HG03159 (cell line): ENCODE results near the gene LRRC28.

ENCODE experiments used
- ATAC-seq: cut with Tn5 transposase; IDR thresholded peaks from one replicate; pipeline ENCODE4 v1.9.1; 2021; ENCODE audit warnings: mild to moderate bottlenecking, moderate library complexity; ENCODE audit not compliant: unreplicated experiment

The LRRC28 gene

DNA sequence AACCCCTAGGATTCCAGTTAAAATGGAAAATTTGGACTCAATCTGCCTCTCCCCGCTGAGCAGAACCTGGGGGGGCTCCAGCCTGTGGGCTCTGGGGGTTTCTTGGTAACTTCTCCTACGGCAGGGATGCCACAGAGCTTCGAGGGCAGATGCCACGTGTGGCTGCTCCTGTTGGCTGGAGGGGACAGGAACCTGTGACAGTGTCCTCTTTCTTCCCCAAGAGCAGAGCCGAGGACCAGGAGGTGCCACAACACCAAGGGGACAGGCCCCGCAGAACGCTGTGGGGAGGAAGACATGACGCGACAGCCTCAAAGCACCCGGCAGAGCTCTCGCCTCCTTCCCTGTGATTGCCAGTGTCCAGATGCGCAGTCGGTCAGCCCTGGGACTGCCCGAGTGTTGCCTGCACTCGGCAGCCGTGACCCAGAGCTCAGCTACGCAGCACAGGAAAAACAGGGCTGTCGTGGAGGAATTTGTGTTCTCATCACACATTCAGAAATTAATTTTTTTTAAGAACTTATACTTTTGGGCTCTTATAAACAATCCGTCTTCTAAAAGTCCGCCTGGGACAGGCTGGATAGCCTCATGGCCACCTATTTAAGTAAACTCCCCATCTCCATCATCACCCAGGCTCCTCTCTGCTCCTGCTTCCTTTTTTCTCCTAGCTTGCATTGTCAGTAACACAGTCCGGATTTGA is 182.6 kb downstream of the LRRC28 start:
- no peak for ATAC-seq

DNA sequence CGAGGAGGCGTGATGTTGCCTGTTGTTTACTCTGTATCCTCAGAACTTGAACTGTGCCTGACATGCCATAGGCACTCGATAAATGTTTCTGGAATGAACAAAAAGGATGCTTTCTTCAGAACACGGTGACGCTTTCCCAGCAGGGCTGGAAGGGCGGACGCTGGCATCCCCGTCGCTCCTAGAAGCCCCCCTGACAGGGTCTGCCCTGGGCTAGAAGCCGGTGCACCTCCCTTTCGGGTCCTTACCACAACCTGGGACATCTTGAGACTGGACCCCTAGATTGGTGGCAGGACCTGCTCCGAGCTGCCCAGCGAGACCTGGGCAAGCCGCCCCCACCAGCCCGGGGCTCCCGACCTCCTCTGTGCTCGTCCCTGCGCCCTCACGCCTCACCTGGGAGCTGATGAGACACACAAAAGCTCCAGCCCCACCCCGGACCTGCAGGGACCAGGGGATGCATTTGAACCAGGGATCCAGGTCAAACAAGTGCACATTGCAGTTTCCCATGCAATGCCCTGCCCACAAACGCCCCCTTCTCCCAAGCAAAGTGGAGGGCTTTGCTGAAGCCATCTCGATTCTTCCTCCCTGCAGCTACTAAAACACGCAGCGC is 183.3 kb downstream of the LRRC28 start:
- no peak for ATAC-seq

DNA sequence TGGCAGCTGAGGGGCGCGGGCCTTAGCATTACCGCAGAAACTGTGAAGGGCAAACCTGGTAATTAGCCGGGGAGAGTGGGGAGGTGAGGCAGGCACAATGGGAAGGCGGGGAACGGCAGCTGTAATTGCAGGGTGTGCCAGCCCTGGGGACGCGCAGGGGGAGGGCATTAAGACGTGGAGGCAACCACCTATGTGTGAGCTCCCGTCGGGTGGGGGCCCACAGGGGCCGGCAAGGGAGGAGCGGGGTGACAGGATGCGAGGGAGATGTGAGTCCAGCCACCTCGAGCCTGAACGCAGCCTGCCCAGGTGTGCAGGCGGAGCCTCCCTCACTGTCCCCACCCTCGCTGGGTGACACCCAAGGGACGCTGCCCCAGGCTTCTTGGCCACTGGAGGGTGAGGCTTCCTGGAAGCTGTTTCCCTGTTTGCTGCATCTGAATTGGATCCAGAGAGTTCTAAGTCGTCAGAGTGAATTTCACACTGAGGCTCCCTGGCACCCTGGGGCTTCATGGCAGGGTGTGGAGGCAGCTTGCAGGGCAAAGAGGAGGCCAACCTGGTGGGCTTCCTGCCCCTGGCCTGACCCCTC is 183.9 kb downstream of the LRRC28 start:
- no peak for ATAC-seq

DNA sequence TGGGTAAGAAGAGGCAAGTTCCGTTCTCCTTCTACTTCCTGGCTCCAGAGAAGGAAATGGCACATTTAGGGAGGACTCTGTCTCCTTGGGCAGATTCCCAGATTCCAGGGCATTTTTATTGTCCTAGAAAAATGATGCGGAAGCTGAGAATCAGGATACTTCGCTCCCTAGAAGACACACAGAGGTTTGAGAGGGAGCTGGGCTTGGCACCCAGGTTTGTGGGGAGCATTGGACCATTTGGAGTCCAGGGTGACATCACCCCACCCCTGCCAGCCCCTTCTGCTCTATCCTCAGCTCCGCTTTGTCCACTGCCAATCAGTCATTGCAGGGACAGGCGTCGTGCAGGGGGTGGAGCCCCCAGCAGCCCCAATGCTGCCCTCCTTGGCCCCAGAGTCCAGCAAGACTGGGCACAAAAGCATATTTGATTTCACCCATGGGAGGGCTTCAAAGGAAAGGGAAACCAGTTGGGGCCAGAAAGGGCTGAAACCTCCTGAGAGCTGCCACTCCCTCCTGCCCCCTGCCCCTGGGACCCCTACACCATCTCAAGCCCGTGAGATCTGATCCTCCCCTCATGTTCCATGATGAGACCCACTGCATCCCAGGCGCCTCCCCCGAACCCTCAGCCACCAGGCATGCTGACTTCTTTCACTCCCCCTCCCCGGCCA is 184.7 kb downstream of the LRRC28 start:
- no peak for ATAC-seq

DNA sequence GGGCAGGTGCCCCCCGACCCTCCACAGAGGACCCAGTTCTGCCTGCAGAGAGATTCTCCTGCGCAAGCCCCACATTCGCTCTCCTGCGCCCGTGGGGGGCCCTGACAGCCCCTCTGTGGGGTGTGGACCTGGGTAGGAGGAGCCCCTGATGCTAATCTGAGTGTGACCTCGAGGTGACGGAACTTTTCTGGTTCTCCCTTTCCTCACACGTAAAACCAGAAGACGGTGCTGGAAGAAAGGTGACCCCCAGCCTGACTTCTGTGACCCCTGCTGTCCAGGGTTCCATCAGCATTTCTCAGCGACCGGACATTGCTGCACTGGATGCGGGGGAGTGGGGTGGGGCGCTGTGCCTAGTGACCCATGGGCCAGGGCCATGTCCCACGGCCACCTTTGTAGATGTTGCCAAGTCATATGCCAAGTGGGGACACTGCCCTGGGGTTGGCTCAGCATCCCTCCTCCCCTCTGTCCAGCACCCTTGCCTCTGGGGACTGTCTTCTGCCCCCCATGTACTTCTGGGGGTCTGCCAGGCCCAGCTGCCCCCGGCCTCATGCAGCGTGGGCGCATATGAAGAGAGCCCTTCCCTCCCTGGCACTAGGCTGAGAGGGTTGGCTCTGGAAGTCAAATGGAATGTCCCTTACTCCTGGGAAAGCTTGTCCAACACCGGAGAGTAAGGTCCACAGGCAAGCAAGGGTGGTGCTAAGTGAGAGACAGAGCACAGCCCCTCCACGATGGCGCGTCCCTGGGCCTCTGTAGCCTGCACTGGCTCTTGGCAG is 185.4 kb downstream of the LRRC28 start:
- no peak for ATAC-seq

DNA sequence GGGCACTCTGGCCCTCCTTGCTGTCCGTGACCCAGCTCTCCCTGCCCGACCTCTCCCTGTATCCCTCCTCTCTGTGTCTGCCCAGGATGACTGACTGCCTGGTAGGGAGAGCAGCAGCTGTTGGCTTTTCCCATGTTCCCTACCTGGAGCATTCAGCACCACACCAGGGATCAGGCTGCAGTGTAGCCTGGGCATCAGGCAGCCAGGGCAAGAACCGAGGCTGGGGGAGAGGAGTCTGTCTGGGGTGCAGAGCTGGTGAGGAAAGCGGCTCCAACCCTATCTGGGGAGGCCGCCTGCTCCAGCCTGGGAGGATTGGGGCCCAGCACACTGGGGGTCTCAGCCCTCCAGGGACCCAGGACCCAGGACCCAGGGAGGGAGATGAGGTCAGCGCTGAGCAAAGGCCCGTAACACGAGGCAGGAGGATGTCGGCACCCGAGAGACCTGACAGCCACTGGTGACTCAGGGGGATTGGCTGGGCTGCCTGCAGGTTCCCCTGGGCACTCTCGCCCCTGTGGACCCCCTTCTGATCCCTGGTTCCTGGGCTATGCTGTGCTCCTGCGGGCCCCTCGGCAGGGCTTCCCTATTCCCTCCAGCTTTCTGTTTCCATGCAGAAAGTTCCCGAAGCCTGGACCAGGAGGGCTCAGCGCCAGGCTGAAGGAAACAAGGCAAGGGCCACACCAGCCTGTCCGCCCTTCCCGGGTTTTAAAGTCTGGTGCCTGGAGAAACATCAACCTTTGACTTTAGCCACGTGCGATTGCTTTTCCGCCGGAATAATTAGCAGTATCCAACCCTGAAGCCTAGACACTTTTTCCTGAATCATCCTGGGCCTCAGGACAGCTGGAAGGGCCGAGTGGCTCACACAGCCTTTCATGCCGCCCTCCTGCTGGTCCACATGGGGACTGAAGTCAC is 186.3 kb downstream of the LRRC28 start:
- ATAC-seq, result no peak

DNA sequence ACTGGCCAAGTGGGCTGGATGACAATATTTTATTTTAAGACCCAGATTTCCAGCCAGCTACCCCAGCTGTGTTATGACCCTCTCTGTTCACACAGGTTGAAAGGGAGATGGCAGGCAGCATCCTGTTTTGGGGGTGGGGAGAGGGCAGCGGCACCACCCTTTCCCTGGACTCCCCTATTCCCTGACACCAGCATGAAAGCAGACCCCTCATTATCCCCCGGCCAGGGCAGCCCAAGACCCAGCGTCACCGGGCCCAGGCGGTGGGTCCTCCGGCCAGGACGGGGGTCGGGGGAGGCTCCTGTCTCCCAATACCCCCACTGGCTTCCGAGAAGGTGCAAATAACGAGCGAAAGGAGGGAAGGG is 186.9 kb downstream of the LRRC28 start:
- no peak for ATAC-seq

DNA sequence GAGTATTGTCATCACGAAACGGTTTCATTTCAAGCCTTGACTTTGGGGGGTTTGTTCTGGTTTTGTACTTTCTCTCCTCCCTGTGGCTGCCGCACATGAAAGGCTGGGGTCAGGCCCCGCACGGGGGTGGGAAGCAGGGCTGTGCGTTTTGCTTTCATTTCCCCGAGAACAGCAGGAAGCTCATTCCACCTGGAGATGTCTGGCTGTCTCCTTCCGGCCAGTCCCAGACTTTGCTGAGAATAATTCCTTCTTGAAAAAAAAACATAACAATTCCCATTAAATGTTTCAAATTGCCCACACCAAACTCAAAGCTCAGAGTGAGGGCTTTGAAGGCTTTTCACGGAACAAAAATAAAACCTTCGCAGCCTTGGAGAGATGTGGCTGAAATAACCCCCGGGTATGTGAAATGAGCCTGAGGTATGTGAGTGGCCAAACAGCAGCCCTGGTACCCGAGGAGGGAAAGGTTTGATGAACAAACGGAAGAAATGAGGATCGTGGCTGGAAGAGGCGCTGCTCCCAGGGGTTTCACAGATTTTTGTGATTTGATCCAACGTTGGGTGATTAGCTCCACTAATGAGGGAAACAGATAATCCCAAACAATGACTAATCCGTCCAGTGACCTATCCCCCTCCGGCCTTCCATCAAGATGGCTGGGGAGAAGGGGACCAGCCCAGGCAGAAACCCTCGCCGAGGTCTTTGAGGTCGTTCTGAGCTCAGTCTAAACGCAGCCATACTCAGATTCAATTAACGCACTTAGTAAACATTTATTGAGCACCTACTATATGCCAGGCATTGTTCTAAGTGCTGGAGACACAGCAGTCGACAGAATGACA is 187.6 kb downstream of the LRRC28 start:
- no peak for ATAC-seq

DNA sequence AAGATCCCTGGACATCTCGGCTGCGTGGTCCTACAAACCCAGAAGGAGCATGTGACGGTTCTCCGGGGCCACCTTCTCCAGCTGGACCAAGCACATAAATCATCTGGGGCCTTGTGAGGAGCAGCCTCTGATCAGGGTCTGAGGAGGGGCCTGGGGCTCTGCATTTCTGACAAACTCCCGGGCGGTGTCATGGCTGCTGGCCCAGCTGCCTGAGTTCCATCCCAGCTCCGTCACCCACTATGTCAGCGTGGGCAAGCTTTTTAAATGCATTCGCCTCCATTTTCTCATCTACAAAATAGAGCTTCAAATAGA is 188.2 kb downstream of the LRRC28 start:
- ATAC-seq, result no peak

DNA sequence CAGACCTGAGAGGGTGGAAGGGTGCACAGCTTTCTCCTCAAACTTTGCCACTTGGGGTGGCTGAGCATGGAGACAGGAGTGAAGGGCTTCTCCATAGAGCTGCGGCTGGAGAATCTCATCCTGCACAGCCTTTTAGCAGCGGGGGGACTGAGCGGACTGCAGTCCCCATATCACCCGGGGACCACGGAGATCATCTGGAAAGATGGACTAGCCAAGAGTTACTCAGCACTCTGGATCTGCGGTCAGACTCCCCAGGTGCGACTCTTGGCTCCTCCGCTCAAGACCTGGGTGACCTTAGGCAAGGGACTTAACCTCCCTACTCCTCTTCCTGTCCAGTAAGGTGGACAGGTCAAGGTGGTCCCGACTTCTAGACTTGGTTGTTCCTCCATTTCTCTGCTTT is 188.7 kb downstream of the LRRC28 start:
- no peak for ATAC-seq
